ENCODE results near the gene NUAK1. TPM values are rescaled to one million over a fixed set of nuclear protein-coding genes. Genes with fewer than 3 reads are reported as not detected.

NUAK1 gene
- 31.5 TPM for total RNA-seq

DNA sequence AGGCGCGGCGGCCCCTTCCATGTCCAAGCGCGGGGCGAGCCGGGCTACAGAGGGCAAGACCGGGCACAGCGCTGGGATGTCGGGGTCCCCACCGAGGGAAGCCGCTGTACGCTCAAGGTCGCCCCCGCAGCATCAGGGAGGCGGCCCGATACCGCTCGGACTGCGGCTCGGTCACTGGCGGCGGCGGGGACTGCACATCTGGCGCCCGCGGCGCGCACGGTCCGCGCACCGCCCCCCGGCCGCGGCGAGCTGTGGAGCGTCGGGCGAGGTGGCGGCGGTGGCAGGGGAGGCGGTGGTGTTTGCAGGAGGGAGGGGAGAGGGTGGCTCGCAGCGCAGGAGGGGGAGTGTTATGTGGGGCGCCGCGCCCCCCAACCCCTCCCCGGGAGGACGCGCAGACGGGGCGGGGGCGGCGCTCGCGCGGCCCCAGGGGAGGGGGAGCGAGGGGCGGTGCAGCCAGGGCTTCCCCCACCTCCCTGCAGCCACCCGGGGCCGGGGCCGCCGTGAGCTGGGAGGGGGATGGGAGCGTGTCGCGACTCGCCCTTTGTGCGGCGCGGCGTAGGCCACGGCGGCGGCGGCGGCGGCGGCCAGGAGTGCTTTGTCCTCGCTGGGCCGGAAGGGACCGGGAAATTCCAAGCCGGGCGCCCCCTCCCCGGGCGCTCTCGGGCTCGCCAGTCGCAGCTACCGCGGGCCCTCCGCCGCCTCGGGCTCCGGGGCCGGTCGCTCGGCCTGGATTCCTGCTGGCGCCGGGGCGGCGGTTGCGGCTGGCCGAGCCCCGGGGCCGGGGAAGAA lies at the start of gene NUAK1:
Gene NUAK1 (minus strand): TSS at position 322 of the 789 bp plus-strand sequence. CDS start 301 bp downstream, at position 21.
- peak; percentile 85 for DNase-seq

DNA sequence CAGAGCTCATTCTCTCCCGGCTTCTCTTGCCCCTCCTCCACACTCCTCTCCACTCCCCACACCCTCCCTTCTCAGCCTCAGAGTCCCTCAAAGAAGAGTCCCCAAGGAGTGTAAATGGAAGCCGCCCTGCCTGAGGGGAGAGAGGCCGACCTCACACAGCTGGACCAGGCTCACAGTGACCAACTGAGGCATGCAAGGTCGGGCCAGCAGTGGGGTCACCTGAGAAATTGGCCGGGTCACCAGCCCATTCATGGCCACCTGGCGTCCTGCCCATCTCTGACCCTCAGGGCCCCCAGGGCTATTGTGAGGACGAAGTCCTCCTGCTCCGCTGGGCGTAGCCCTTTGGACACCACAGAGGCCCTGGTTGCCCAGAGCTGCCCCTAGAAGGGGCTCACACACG lies 49.5 kb upstream of the NUAK1 start:
- DNase-seq = no peak

DNA sequence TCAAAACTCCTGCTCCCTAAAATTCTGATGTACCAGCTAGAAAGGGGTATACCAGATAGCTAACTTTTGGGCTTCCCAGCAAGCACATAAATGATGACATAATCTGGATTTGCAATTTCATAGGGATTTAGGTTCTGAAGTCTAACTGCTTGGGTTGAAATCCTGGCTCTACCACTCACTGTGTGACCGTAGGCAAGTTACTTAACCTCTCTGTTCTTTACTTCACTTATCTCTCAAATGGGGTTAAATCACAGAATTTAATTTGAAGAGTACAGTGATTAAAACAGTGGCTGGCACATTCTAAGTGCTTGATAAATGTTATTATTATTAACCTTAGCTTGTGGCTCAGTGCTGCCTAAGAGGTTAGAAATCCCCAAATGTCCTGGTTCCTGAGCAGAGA lies 49.1 kb upstream of the NUAK1 start:
- DNase-seq = no peak

DNA sequence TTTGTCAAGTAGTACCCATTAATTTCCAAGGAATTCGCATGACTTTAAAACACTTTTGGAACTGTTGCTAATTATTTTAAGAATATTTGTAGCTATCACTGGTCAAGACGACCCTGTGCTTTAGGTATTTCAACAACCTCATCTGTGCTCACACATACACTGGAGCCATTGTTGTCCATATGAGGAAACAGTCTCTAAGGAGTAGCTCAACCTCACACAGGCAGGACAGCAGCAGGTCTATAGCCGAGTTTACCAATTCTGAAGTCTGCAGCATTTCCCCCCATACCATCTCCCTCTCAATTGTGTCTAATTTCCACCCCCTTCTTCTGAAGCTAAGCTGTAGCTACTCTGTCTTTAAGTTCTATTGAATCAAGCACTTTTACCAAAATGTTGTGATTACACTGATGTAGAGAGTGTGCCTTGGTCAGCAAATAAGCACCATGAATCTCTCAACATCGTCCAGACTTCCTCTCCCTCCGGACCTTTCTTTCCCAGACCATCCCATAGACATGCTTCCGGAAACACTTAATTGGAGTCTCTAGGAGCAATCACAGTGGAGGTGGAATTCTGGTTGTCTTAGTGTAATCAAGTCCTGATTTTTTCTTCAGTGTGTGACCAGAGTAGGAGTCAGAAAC lies 48.5 kb upstream of the NUAK1 start:
- DNase-seq = no peak

DNA sequence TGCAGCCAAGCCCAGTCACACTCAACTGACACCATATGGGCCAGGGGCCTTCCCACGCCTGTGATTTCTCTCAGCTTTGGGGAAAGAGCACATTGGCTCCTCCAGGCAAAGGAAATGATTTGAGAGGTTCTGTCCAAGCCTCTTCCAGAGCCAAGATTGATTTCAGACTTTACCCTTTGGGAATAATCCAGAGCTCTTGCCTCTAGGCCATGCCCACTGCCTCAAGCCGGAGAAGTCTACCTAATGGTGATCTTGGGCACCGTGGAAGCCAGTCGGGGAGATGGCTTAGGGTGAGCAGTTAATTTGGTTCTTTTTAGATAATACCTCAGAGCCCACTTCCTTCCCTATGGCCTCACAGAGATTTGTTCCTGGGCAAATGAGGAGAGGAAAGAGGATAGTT lies 45.0 kb upstream of the NUAK1 start:
- no peak for DNase-seq

DNA sequence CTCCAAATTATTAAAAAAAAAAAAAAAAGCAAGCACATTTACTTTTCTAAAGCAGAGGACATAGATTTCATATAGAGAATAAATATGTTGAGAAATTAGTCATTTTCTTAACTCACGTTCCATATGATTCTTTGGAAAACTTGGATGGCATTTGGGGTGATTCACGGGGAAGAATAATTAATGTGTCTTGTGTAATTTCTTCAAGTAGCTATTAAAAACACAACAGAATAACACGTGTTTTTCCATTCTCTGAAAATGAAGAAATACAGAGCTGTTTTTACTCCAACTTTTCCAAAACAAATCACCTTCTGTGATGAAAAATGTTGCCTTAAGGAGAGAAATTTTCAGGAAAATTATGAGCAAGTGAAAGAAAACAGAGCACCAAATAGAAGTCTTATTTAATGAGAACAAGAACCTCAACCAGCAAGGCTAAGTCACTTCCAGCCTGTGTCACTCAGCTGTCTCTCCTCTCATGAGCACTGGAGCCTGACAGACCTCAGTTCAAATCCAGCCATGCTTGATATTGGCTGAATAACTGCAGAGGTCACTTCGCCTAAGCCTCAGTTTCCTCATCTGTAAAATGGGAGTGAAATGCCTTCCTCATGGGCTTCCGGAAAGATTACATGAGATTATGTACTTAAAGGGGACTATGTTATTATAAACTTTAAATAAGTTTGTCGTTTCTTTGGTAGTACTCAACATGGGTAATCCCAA lies 42.8 kb upstream of the NUAK1 start:
- DNase-seq = no peak

DNA sequence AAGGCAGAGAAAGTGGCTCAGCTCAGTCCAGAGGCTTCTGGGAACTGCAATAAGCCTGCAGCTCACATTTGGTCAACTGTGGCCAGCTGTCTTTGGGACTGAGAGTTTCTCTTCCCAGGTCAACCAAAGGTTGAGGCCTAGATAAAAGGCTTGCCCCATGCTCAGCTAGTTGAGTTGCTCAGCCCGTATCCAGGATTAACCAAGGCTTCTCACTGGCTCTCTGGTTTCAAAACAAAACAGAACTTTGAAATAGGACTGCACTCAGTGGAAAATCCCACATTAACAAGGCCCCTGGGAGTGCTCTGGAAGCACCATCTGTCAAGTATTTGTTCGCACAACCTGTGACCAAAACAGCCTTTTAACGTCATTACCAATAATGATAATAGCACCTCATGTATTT lies 40.3 kb upstream of the NUAK1 start:
- DNase-seq = peak; percentile 69

DNA sequence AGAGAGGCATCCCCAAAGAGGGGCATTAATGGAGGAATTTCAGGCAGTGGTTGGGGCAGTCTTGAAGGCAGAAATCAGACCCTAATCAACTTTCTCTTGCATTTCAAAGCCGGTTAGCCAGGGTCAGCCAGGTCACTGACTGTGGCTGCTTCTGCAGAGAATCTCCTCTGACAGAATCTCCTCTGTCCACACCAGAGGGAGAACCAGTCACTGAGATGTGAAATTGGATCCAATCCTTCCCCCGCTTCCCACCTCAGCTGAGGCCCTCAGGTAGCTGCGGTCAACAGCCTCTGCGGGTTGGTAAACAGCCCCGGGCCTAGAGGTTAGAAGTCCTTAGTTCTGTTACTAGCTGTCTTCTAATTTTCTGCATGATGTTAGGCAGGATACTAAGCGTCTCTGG lies 39.8 kb upstream of the NUAK1 start:
- DNase-seq = no peak

DNA sequence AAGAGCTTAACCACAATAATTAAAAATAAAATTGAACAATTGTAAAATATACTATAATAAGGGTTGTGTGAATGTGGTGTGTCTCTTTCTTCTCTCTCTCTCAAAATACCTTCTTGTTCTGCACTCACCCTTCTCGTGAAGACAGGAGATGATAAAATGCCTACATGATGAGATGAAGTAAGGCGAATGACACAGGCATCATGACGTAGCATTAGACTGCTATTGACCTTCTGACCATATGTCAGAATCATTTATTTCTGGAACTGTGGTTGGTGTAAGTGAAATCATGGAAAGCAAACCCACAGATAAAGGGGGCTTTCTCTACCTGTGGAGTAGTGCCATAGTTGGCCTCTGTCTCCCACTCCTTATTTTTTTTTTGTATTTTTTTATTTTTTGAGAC lies 37.8 kb upstream of the NUAK1 start:
- DNase-seq = no peak

DNA sequence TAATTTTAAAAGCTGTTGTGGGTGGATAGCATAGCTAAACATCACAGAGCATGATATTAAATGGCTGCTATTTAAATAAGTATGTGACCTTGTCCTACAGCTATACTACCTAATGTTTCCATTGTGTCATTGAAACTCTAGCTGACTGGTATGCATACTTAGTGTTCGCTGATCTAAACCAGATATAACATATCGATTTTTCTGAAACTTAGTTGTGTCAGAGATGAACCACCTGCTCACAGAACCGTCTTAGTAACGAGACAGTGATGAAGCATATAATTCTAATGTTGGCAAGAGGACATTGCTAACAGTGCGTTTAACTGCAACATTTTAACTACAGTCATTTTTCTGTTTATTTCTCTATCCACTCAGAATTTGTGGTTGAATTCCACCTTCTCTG lies 36.1 kb upstream of the NUAK1 start:
- no peak for DNase-seq

DNA sequence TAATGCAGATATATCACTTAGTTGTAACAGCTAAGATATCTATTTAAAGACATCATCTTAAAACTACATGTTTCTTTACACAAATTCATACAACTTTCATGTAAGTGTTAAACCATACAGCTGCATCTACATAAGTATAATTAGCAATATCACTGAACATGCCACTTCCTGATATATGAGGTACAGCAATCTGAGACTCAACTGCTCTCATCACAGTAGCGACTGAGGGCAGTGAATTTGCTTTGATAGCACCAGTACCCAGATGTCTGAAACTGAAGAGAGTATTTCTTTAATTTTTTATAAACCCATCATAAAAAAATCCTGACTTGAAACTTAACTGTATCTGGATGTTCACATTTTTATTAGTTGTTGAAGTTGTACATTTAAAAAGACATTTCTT lies 34.7 kb upstream of the NUAK1 start:
- no peak for DNase-seq

DNA sequence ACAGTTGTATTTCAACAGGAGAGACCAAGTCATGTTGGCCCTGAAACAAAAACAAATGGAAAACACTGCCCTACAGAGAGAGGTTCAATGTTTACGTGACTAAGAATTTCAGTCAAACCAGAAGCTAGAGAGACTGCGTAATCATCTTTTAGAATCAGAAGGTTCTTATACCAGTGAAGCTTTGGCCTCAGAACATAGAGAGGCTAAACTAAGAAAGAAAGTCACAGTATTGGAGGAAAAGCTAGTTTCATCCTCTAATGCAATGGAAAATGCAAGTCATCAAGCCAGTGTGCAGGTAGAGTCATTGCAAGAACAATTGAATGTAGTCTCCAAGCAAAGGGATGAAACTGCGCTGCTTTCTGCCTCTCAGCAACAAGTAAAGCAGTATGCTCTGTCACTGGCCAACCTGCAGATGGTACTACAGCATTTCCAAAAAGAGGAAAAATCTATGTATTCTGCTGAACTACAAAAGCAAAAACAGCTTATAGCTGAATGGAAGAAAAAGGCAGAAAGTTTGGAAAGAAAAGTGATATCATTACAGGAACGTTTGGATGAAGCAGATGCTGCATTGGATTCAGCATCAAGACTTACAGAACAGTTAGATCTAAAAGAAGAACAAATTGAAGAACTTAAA lies 32.5 kb upstream of the NUAK1 start:
- DNase-seq = no peak

DNA sequence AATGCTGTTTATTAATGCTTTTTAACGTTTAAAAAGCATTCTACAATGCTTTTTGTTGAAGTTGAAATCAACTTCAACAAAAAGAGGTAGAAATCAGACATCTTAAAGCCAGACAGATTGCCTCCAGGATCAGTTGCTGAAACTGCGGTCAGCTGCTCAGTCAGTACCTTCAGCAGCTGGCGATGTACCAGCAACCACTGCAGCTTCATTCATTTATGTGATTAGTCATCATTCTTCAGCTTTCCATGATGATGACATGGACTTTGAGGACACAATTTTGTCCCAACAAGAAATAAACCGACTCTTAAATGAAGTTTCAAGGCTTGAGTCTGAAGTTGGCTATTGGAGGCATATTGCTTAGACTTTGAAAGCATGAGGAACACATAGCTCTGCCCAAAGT lies 31.5 kb upstream of the NUAK1 start:
- no peak for DNase-seq

DNA sequence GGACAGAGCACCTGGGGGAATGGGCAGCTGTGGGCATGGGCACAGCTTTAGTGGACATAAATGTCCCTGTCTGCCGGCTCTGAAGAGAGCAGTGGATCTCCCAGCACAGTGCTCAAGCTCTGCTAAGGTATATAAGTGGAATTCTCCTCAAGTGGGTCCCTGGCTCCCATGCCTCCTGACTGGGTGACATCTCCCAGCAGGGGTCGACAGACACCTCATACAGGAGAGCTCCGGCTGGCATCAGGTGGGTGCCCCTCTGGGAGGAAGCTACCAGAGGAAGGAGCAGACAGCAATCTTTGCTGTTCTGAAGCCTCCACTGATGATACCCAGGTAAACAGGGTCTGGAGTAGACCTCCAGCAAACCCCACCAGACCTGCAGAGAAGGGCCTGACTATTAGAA lies 25.0 kb upstream of the NUAK1 start:
- DNase-seq = no peak

DNA sequence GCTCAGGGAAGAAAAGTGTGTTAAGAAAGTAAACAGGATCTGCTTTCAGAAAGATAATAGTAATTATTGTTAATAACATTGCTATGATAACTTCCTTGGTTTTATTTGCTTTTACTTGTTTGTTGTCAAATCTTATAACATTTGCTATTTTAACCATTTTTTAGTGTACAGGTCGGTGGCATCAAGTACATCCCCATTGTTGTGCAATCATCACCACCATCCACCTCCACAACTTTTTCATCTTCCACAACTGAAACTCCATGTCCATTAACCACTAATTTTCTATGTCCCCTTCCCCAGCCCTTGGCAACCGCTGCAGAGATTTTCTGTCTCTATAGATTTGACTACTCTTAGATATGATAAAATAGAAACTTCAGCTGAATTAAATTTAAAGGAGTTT lies 22.7 kb upstream of the NUAK1 start:
- no peak for DNase-seq

DNA sequence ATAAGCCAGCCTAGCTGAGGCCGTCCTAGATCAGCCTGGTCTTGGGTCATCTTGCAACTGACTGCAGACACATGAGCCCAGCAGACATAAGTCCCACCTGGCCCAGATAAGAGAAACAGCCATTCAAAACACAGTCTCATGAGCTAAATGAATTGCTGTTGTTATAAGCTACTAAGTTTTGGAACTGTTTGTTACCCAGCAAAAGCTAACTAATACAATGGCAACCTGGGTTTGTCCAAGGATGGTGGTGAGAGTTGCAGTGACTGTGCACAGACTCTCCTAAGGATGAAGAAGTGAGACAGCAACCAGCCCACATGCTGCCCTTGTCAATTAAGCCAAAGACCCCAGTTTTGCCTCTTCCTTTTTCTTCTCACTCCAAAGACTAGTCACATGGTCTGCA lies 22.2 kb upstream of the NUAK1 start:
- no peak for DNase-seq

DNA sequence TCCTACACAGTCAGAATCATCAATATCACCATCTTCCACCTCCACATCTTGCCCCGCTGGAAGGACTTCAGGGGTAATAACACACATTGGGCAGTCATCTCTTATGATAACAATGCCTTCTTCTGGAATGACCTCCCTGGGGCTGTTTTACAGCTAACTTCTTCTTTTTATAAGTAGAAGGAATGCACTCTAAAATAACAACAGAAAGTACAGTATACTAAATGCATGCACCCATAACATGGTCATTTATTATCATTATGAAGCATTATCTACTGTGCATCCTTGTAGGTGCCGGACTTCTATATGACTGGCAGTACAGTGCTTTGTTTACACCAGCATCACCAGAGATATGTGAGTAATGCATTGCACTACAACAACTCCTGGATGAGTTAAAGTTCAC lies 19.0 kb upstream of the NUAK1 start:
- no peak for DNase-seq

DNA sequence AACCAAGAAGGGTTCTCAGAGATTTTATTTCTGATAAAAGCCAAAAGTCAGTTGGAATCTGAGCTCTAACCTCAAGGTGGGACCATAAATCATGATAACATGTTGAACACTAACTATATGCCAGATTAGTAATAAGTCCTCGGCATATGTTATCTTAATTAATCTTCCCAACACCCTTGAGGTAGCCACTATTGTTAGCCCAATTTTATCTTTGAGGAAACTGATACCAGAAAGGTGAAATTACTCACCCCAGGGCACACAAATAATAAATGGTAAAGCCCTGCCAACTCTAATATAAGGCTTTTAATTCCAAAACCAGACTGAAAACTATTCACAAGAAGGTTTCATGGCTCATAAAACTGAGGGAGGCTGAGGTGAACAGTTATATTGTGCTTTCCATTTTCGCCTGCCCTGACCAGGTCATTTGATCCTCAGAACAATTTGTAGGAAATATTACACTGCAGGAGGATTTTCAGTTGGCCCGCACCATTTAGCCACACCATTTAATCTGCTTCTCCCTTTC lies 16.1 kb upstream of the NUAK1 start:
- no peak for DNase-seq

DNA sequence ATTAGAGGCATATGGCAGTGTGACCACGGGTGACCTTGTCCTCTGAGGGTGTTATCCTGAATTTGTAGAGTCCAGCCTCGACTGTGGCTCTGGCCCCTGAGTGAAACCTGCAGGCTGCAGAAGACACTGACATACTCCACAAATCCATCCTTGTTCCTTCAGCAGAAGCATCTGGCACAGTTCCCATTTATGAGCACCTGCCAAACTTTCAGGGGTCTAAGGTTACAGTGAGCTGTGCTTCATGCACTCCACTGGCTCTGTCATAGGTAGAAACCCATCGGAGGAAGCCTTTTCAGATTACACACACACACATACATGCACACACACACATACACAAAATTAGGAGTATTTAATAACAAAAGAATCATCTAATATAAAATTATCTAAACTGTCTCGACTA lies 13.6 kb upstream of the NUAK1 start:
- DNase-seq = no peak

DNA sequence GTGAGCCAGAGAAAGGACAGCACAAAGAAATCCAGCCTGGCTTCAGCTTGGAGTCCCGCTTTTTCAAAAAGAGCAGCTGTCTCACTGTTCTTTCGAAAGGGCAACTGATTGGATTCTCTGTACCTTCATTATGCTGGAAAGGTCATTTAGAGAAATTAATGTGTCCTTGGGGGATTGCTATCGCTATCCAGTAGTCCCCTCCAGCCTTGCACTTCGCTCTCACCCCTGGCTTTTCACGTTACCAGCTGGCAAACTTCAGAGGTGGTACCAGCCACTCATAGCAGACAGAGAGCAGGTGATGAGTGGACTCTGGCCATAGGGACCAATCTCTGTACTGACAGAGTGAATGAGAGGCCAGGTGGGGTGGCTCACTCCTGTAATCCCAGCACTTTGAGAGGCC lies 11.8 kb upstream of the NUAK1 start:
- DNase-seq = no peak

DNA sequence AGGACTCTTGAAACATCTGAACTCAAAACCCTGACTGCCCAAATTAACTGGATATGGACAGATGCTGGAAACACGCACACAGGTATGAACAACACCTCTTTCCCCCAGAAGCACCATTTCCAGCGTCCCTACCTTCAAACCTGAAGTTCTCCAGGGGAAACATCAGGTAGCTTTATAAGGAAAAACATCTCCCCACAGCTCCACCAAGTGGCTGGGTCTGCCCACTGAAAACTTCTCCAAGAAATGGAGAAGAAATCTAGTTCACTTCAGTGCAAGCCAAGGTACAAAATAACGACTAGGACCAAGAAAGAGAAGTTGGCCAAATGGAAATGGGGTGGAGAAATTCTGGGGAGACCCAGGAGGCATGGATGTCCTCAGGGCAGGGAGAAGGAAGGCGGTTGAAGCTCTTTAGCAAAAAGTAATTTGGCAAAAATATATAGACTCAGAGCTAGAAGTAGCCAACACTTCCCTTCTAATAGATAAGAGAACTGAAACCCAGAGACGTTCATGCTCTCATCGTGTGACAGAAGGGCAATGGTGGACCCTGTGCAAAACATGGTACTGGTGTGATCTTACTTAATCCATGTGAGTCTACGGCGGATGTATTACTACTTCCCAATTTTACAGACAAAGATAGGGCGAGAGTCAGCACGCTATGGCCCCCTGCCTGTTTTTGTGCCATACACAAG lies 10.5 kb upstream of the NUAK1 start:
- DNase-seq = no peak

DNA sequence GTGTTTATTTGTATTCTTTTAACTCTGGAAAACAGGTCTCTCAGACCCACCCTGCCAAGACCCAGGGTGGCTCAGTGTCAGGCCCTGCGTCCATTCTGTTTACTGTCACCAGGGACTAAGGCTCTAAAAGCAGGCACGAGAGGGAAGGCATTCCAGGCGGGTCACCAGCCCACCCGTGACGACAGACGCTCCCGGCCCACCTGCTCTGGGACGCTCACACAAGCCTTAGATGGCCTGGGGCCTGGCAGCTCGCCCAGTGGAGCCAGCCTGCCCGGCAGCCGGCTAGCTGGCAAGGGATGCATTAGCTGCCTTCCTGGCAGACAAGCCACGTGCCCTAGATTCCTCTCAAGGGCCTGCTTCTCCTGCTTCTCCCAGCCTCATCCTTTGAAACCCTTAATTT lies 9.2 kb upstream of the NUAK1 start:
- DNase-seq = peak; percentile 93

Data from tongue (tissue), 2 donors.